Measurements from ENCODE around the gene NXPE4.

NXPE4 gene

DNA sequence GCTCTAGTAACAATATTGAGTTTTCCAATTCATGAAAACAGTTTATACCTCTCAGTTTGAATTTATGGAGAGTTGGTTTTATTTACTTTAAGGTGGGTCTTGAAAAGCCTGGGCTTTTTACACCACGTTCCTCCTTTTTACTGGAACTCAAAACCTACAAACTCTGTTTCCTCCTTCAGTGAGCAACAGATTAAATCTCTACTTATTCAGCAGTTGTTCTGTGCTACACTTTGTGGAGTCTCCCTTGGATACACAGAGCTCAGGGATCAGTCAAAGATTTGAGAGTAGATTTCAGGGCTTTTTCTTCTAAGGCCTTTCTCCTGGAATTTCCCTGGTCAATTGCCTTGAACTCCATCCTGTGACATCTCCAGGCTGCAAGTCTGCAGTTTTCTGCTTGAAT is 39.5 kb downstream of the NXPE4 start:
- no peak for DNase-seq

DNA sequence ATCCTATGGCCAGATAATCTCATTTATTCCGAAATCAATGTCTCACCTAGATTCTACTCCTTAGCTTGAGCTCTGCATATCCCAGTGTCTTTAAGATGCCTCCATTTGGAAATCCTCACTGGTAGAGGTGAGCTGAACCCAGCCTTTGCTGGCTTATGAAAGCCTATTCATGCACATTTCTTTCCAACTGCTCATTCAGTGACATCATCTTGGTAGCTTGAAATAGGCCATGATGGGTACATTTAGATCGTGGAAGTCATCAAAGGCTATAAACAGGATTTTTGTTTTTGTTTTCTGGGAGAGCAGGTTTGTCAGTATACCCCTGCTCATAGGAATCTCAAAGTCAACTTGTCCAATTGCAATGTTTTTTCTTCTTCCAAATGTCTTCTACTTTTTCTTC is 41.9 kb downstream of the NXPE4 start:
- DNase-seq = no peak

DNA sequence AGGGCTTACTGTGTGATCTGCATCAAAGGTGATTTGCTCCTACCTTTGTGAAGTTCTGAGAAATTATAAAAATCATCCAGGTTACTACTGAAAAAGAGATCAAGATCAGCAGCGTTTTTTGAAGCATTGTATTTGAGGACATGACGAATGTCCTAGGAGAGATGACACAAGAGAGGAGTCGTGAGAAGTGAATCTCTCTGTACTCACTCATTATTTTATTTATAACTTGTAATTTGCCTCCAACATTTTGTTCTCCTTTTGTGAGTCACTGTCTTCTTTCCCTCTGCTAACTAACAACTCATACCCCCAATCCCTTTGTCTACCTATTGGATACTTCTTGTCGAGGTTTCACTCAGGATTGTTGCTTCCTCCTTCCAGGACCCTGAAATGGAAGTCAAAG is 44.5 kb downstream of the NXPE4 start:
- no peak for DNase-seq

DNA sequence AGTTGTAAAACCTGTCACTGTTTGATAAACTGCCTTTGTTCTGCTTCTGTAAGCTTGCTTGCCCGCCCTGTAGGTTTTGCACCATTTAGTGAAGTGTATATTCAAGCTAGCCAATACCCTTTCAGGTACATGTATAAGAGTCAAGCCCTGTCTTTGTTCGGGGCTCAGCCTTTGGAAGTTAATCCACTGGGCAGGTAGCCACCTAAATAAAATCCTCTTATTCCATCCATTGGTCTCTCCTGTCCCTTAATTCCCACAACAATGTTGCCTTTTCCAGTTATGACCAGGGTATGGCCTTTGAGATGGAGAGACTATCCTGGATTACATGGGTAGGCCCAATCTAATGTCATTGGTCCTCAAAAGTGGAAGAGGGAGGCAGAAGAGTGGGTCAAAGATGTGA is 69.9 kb downstream of the NXPE4 start:
- DNase-seq = no peak

DNA sequence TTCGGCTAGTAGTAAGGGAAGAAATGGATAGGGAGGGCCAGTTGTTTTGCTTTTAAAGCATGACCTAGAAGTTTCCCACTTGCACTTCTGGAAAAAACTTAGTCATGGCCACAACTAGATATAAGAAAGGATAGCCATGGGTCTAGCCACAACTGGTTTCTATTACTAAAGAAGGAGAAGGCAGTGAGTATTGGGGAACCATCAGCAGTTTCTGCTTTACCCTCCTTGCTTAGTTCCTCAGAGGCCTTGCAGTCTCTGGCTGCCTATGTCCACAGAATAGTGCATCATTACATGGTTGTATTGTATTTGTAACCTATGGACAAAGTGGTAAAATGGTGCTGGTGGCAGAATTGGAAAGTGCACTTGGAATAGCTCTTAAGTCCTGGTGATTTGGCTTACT is 71.5 kb downstream of the NXPE4 start:
- no peak for DNase-seq

DNA sequence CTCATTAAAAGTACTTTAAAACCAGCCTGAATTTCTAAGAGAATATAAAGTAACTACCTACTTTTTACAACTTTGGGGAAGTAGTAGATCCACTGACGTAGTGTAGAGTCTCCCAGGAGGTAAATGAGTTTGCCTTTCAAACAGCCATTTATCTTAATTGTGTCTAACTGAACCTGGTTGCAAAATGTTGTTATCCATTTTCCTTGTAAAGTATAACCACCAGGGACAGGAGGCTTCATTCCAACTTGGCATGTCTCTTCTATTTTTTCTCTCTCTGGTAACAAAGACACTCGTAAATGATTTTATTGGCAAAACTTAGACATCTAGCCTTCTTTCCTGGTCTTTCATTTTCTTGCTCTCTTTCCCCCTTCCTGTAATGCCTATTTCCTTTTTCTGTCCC is 72.8 kb downstream of the NXPE4 start:
- DNase-seq = no peak

Data from Kasumi-1 (cell line).